Activated T-helper 1 cell treated with anti-CD3 and anti-CD28 coated beads, Interleukin-12 subunit alpha, Interleukin-12 subunit beta, Interleukin-2, Interleukin-4 antibody, amounts not matched to agents 30 ng/mL and 10 ng/mL and 1 ng/mL, durations not matched to agents 14 hours and 24 hours and 36 hours (primary cell): ENCODE results near the gene RAB25. TPM values are rescaled to one million over a fixed set of nuclear protein-coding genes. Genes with fewer than 3 reads are reported as not detected.

Experiments used
- total RNA-seq: library from RNA; stranded (reverse); gene quantifications from 2 replicates; pipeline ENCODE4 v1.2.3, GENCODE V29; 2022

The RAB25 gene
- total RNA-seq, 1 donor from 2014 or later = 0.18 TPM

Other genes starting within 250 kb of the RAB25 start
- 66.7 and 70.0 TPM in 2 replicates for gene GON4L, start 203.9 kb upstream of the RAB25 start, total RNA-seq
- gene SYT11, start 201.6 kb upstream of the RAB25 start, total RNA-seq = 25.7 and 26.8 TPM in 2 replicates
- 20.2 and 22.3 TPM in 2 replicates for gene RIT1, start 149.8 kb upstream of the RAB25 start, total RNA-seq
- 80.1 and 81.8 TPM in 2 replicates for gene KHDC4, start 126.7 kb upstream of the RAB25 start, total RNA-seq
- gene RXFP4, start 119.5 kb upstream of the RAB25 start, total RNA-seq = 0.16 TPM in 1 of 2 replicates, not detected in the other
- 221 and 222 TPM in 2 replicates for gene ARHGEF2, start 82.6 kb upstream of the RAB25 start, total RNA-seq
- 195 TPM in 2 replicates for gene SSR2, start 40.2 kb upstream of the RAB25 start, total RNA-seq
- gene UBQLN4, start 7.4 kb upstream of the RAB25 start, total RNA-seq = 59.5 and 64.5 TPM in 2 replicates
- gene LAMTOR2, start 6.4 kb upstream of the RAB25 start, total RNA-seq = 66.8 and 67.1 TPM in 2 replicates
- 0.27 and 0.41 TPM in 2 replicates for gene MEX3A, start 21.3 kb downstream of the RAB25 start, total RNA-seq
- 80.1 and 84.1 TPM in 2 replicates for gene LMNA, start 53.6 kb downstream of the RAB25 start, total RNA-seq
- 8.8 and 9.0 TPM in 2 replicates for gene SEMA4A, start 92.4 kb downstream of the RAB25 start, total RNA-seq
- 67.6 and 79.3 TPM in 2 replicates for gene SLC25A44, start 132.9 kb downstream of the RAB25 start, total RNA-seq
- gene PMF1, start 151.8 kb downstream of the RAB25 start, total RNA-seq = 105 and 111 TPM in 2 replicates
- gene BGLAP, start 181.0 kb downstream of the RAB25 start, total RNA-seq = 1.8 and 2.5 TPM in 2 replicates
- 5.0 and 5.2 TPM in 2 replicates for gene PAQR6, start 186.9 kb downstream of the RAB25 start, total RNA-seq
- 95.6 TPM in 2 replicates for gene SMG5, start 221.7 kb downstream of the RAB25 start, total RNA-seq
- 8.9 and 9.6 TPM in 2 replicates for gene TMEM79, start 223.2 kb downstream of the RAB25 start, total RNA-seq
- 17.2 and 20.3 TPM in 2 replicates for gene GLMP, start 234.5 kb downstream of the RAB25 start, total RNA-seq
- gene VHLL, start 238.1 kb downstream of the RAB25 start, total RNA-seq = 0.56 TPM in 1 of 2 replicates, not detected in the other